ENCODE data around the gene SALL4. TPM values are rescaled to one million over a fixed set of nuclear protein-coding genes. Genes with fewer than 3 reads are reported as not detected.

Gene SALL4
- total and polyA plus RNA-seq, 2 experiments from 2014 or later, result 122 to 227 TPM

- H2AFZ ChIP-seq, result no peak overlapping the region
- Mint-ChIP-seq H3K36me3 (ENCODE audit: low read depth) (no peaks in the 10 kb centered on the region), H3K9me3 (no peaks in the 10 kb centered on the region), H3K27ac (no peak overlapping the region), H3K4me1 (peaks cover 27% of the 10 kb centered on the region), H3K27me3 (ENCODE audit: insufficient read depth, low read depth, poor library complexity) (no peaks in the 10 kb centered on the region), H3K4me3 (no peak overlapping the region)
- peaks cover 25% of the 10 kb centered on the region for H3K4me1 ChIP-seq (ENCODE audit: insufficient read depth)
- TF ChIP-seq NANOG (IDR thresholded peaks at IDR 0.05; ENCODE audit: borderline replicate concordance), result no peak
- TF ChIP-seq, protein P1, sequence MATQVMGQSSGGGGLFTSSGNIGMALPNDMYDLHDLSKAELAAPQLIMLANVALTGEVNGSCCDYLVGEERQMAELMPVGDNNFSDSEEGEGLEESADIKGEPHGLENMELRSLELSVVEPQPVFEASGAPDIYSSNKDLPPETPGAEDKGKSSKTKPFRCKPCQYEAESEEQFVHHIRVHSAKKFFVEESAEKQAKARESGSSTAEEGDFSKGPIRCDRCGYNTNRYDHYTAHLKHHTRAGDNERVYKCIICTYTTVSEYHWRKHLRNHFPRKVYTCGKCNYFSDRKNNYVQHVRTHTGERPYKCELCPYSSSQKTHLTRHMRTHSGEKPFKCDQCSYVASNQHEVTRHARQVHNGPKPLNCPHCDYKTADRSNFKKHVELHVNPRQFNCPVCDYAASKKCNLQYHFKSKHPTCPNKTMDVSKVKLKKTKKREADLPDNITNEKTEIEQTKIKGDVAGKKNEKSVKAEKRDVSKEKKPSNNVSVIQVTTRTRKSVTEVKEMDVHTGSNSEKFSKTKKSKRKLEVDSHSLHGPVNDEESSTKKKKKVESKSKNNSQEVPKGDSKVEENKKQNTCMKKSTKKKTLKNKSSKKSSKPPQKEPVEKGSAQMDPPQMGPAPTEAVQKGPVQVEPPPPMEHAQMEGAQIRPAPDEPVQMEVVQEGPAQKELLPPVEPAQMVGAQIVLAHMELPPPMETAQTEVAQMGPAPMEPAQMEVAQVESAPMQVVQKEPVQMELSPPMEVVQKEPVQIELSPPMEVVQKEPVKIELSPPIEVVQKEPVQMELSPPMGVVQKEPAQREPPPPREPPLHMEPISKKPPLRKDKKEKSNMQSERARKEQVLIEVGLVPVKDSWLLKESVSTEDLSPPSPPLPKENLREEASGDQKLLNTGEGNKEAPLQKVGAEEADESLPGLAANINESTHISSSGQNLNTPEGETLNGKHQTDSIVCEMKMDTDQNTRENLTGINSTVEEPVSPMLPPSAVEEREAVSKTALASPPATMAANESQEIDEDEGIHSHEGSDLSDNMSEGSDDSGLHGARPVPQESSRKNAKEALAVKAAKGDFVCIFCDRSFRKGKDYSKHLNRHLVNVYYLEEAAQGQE (IDR thresholded peaks at IDR 0.05; ENCODE audit: unreplicated experiment), result no peak
- TF ChIP-seq, protein P2, sequence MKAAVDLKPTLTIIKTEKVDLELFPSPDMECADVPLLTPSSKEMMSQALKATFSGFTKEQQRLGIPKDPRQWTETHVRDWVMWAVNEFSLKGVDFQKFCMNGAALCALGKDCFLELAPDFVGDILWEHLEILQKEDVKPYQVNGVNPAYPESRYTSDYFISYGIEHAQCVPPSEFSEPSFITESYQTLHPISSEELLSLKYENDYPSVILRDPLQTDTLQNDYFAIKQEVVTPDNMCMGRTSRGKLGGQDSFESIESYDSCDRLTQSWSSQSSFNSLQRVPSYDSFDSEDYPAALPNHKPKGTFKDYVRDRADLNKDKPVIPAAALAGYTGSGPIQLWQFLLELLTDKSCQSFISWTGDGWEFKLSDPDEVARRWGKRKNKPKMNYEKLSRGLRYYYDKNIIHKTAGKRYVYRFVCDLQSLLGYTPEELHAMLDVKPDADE (IDR thresholded peaks at IDR 0.05), result no peak
- no peaks in the 10 kb centered on the region for H3K27me3 ChIP-seq (ENCODE audit: insufficient read depth)
- H4K20me1 ChIP-seq (replicated peaks; ENCODE audit: insufficient read depth), result no peaks in the 10 kb centered on the region
- H3K4me3 ChIP-seq, result no peak overlapping the region
- H3F3A ChIP-seq (replicated peaks; ENCODE audit: low read depth), result no peaks in the 10 kb centered on the region
- H3K36me3 ChIP-seq (ENCODE audit: insufficient read depth), result no peaks in the 10 kb centered on the region
- H3K9me2 ChIP-seq (ENCODE audit: insufficient read depth), result 0 out of 2 replicates have a peak, but pooled peaks cover 4% of the 10 kb centered on the region
- DNase-seq (ENCODE audit: low spot score) (no peak), ATAC-seq (no peak)
- H3K27ac ChIP-seq (ENCODE audit: low read depth), result no peak overlapping the region
- no peak overlapping the region for H3K4me2 ChIP-seq
- no peaks in the 10 kb centered on the region for H3K79me2 ChIP-seq (replicated peaks; ENCODE audit: insufficient read depth)
These were observed 10.5 kb upstream of the SALL4 start for GRCh38 chr20:51812861-51813260.

DNA sequence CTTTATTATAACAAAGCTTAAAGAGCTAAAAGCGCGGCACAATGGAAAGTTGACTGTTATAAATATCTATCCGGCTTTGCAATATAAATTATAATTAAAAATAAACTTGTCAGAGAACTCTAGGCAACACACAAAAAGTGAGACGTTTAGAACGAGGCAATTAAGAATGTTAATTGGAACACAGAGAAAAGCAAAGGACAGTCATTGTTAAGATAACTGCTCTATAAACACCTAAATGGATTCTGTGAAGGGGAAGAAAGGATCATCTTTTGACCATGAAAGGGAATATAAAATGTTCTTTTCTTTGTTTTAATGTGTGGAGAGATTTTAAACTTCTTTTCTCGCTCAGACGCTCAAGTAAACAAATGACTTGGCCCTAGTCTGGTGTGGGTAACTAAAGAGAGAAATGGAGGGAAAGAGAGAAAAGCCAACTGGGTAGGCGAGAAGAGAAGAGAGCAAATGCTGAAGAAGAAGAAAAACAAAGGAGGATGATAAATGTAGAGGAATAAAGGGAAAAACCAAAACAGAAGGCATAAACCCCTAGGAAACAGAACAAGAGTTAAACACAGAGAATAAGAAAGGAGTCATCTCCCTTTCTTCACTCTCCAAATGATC lies 9.3 kb upstream of the SALL4 start:
- Histone ChIP-seq H4K20me1 (replicated peaks; ENCODE audit: insufficient read depth) (no peaks in the 10 kb centered on the region), H3K27ac (ENCODE audit: low read depth) (peak overlapping the region; percentile 2; the same call in 1 of the 2 replicates), H3K4me3 (0 out of 2 replicates have a peak overlapping the region, but pooled peaks have one; percentile 4), H3K27me3 (ENCODE audit: insufficient read depth) (no peaks in the 10 kb centered on the region), H3K4me2 (peak overlapping the region; percentile 53), H3K36me3 (ENCODE audit: insufficient read depth) (no peaks in the 10 kb centered on the region), H3K79me2 (replicated peaks; ENCODE audit: insufficient read depth) (no peaks in the 10 kb centered on the region), H2AFZ (peak overlapping the region; percentile 5; the same call in 1 of the 2 replicates), H3K9me2 (ENCODE audit: insufficient read depth) (0 out of 2 replicates have a peak, but pooled peaks cover 4% of the 10 kb centered on the region), H3K4me1 (ENCODE audit: insufficient read depth) (peaks cover 25% of the 10 kb centered on the region), H3F3A (replicated peaks; ENCODE audit: low read depth) (no peaks in the 10 kb centered on the region)
- H3K4me1 Mint-ChIP-seq, result peaks cover 27% of the 10 kb centered on the region
- H3K4me3 Mint-ChIP-seq, result no peak overlapping the region; the same call in 2 of the 3 replicates
- DNase-seq (ENCODE audit: low spot score), result no peak
- no peaks in the 10 kb centered on the region for H3K36me3 Mint-ChIP-seq (ENCODE audit: low read depth)
- peak overlapping the region; percentile 61 for H3K27ac Mint-ChIP-seq
- ATAC-seq, result no peak; the same call in 2 of the 3 replicates
- peaks cover 2% of the 10 kb centered on the region for H3K27me3 Mint-ChIP-seq (ENCODE audit: insufficient read depth, low read depth, poor library complexity)
- no peaks in the 10 kb centered on the region for H3K9me3 Mint-ChIP-seq
- peak; percentile 93 for TF ChIP-seq NANOG (IDR thresholded peaks at IDR 0.05; ENCODE audit: borderline replicate concordance)
- TF ChIP-seq ZNF462 (CRISPR knock-in tag; IDR thresholded peaks at IDR 0.05), result no peak
- TF ChIP-seq EZH2 (IDR thresholded peaks at IDR 0.05; ENCODE audit: low read depth, unreplicated experiment), result no peak
- TF ChIP-seq, protein P2 (IDR thresholded peaks at IDR 0.05), result no peak

Data from GM23338 (cell line).